CD4-positive, alpha-beta T cell treated with Interferon gamma for 1 hour (primary cell): Measurements from ENCODE around the gene RSBN1L.
"Not testable (repeated sequence)": the region's sequence is repeated elsewhere in the genome, so short reads cannot be mapped to it uniquely, and the experiment has no call there.

ENCODE experiments used
- DNase-seq: peaks from one replicate; pipeline ENCODE4 v3.0.0-alpha.2; 2020

Gene RSBN1L

GRCh38 chr7:77778535-77778934, 82.3 kb downstream of the RSBN1L start:
- no peak for DNase-seq

- no peak for DNase-seq
Measured at GRCh38 chr7:77782383-77782782, 86.1 kb downstream of the RSBN1L start.

GRCh38 chr7:77783111-77783510, 86.9 kb downstream of the RSBN1L start:
- no peak for DNase-seq

- DNase-seq: no peak
Measured at GRCh38 chr7:77783545-77783944, 87.3 kb downstream of the RSBN1L start.

- DNase-seq: not testable (repeated sequence)
Measured at GRCh38 chr7:77784426-77784825, 88.2 kb downstream of the RSBN1L start.

GRCh38 chr7:77786018-77786417, 89.8 kb downstream of the RSBN1L start:
- DNase-seq: no peak

GRCh38 chr7:77786741-77787140, 90.5 kb downstream of the RSBN1L start:
- DNase-seq: no peak

GRCh38 chr7:77788327-77788902, 92.2 kb downstream of the RSBN1L start:
- DNase-seq: no peak

- no peak for DNase-seq
Measured at GRCh38 chr7:77791336-77791735, 95.1 kb downstream of the RSBN1L start.

- no peak for DNase-seq
Measured at GRCh38 chr7:77791956-77792355, 95.7 kb downstream of the RSBN1L start.

- no peak for DNase-seq
Measured at GRCh38 chr7:77794000-77794399, 97.7 kb downstream of the RSBN1L start.

GRCh38 chr7:77796109-77796508, 99.8 kb downstream of the RSBN1L start:
- no peak for DNase-seq

GRCh38 chr7:77796960-77797359, 100.7 kb downstream of the RSBN1L start:
- DNase-seq: no peak

GRCh38 chr7:77797734-77798393, 101.6 kb downstream of the RSBN1L start:
- no peak for DNase-seq

- peak; percentile 94 for DNase-seq
Measured at GRCh38 chr7:77798394-77799077, 102.3 kb downstream of the RSBN1L start, which contains the start of the genes PHTF2 and TMEM60. TSS of gene PHTF2 (plus strand) at chr7:77798773. TSS of gene TMEM60 (minus strand) at chr7:77798434. CDS start at chr7:77794373, 4,061 bp downstream.

- DNase-seq: peak; percentile 2
Measured at GRCh38 chr7:77799078-77799964, 103.1 kb downstream of the RSBN1L start.

GRCh38 chr7:77800158-77800557, 103.9 kb downstream of the RSBN1L start:
- no peak for DNase-seq

- DNase-seq: no peak
Measured at GRCh38 chr7:77800730-77801129, 104.5 kb downstream of the RSBN1L start.

- no peak for DNase-seq
Measured at GRCh38 chr7:77802557-77803405, 106.5 kb downstream of the RSBN1L start.

GRCh38 chr7:77806425-77806824, 110.2 kb downstream of the RSBN1L start:
- DNase-seq: no peak

- DNase-seq: no peak
Measured at GRCh38 chr7:77808517-77808916, 112.3 kb downstream of the RSBN1L start.
